Measurements from ENCODE around the gene FLCN. TPM values are rescaled to one million over a fixed set of nuclear protein-coding genes. Genes with fewer than 3 reads are reported as not detected.

FLCN gene
- total and polyA plus RNA-seq, 12 donors = 10.2 to 101 (median 34.3) TPM

DNA sequence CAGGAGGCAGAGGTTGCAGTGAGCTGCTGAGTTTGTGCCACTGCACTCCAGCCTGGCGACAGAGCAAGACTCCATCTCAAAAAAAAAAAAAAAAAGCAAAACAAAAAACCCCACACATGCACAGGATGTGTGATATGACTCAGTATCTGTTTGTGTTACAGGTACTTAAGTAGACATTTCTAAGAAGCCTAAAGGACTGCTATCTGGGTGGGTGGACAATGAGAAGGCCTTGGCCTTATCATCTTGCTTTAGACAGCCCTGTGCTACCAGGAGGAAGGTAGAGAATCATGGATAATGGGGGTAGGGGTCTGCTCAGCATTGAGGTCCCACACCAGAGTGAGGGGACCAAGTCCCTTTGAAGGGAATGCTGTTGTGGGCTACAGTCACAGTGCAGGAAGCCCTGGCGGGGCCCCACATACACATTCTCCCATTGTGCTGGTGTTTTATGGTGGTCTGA, 57.6 kb downstream of the FLCN start:
- H3K4me3 ChIP-seq = no peak overlapping the region
- DNase-seq = no peak
- no peaks in the 10 kb centered on the region for H3K27me3 ChIP-seq
- no peaks in the 10 kb centered on the region for H3K9me3 ChIP-seq (replicated peaks in 1 of 3)
- intact Hi-C loops (cut with DNase I) = no loop called here
- TF ChIP-seq, protein P1, sequence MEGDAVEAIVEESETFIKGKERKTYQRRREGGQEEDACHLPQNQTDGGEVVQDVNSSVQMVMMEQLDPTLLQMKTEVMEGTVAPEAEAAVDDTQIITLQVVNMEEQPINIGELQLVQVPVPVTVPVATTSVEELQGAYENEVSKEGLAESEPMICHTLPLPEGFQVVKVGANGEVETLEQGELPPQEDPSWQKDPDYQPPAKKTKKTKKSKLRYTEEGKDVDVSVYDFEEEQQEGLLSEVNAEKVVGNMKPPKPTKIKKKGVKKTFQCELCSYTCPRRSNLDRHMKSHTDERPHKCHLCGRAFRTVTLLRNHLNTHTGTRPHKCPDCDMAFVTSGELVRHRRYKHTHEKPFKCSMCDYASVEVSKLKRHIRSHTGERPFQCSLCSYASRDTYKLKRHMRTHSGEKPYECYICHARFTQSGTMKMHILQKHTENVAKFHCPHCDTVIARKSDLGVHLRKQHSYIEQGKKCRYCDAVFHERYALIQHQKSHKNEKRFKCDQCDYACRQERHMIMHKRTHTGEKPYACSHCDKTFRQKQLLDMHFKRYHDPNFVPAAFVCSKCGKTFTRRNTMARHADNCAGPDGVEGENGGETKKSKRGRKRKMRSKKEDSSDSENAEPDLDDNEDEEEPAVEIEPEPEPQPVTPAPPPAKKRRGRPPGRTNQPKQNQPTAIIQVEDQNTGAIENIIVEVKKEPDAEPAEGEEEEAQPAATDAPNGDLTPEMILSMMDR (IDR thresholded peaks at IDR 0.05) = no peak
- no peak overlapping the region for H3K27ac ChIP-seq
- no peaks in the 10 kb centered on the region for H3K4me1 ChIP-seq (replicated peaks in 1 of 2)
- peaks cover 0 to 92% of the 10 kb centered on the region in 2 donors for H3K36me3 ChIP-seq (replicated peaks in 1 of 2)
- 92 to 97% (median 93%) methylated on average over 2 of the region's 2 CpGs for WGBS, 4 donors

DNA sequence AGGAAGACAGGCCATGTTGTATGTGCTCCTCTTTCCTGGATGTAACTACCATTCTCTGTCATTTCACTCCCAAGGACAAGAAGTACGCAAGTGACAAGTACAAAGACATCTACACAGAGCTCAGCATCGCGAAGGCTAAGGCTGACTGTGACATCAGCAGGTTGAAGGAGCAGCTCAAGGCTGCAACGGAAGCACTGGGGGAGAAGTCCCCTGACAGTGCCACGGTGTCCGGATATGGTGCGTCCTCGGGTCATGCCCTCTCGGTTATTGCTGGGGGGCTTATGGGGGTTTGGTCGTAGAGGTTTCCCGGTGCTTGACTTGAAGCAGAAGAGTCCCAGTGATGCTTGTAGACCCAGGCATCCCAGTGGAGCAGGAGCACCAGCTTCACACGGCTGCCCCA, 59.8 kb downstream of the FLCN start:
- 82 to 94% (median 85%) methylated on average over 11 to 12 of the region's 12 CpGs for WGBS, 4 donors
- H3K4me3 ChIP-seq = no peak overlapping the region
- no peaks in the 10 kb centered on the region for H3K27me3 ChIP-seq
- H3K4me1 ChIP-seq (replicated peaks in 1 of 2) = no peaks in the 10 kb centered on the region
- TF ChIP-seq POLR2A (IDR thresholded peaks at IDR 0.05) = no peak
- TF ChIP-seq, protein P1 (IDR thresholded peaks at IDR 0.05) = no peak
- H3K36me3 ChIP-seq (replicated peaks in 1 of 2) = peaks cover 0 to 95% of the 10 kb centered on the region in 2 donors
- intact Hi-C loops (cut with DNase I) = no loop called here
- no peak for DNase-seq
- H3K27ac ChIP-seq = no peak overlapping the region
- no peaks in the 10 kb centered on the region for H3K9me3 ChIP-seq (replicated peaks in 1 of 3)

DNA sequence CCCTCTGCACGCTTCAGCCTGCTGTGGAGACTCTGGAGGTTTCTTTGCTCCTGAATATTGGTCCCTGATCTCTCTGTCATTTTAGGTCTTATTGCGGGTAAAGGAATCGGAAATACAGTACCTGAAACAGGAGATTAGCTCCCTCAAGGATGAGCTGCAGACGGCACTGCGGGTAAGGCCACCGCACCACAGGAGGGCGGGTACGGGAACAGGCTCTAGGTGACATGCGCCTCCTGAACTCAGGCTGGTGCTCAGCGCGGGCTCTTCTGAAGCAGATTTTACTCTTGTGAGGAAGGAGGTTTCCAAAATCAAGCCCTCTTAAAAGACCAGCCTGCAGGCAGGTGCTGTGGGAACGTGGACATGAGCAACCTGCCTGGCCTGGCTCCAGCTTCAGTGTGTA, 60.6 kb downstream of the FLCN start:
- Histone ChIP-seq H3K27me3 (no peaks in the 10 kb centered on the region), H3K27ac (no peak overlapping the region), H3K9me3 (replicated peaks in 1 of 3) (no peaks in the 10 kb centered on the region), H3K36me3 (replicated peaks in 1 of 2) (peaks cover 0 to 97% of the 10 kb centered on the region in 2 donors), H3K4me1 (replicated peaks in 1 of 2) (no peaks in the 10 kb centered on the region), H3K4me3 (no peak overlapping the region)
- DNase-seq = no peak
- WGBS, 4 donors = 92 to 96% (median 95%) methylated on average over 9 to 12 of the region's 12 CpGs
- TF ChIP-seq, protein P1 (IDR thresholded peaks at IDR 0.05) = no peak
- TF ChIP-seq POLR2A (IDR thresholded peaks at IDR 0.05) = no peak
- intact Hi-C loops (cut with DNase I) = no loop called here

DNA sequence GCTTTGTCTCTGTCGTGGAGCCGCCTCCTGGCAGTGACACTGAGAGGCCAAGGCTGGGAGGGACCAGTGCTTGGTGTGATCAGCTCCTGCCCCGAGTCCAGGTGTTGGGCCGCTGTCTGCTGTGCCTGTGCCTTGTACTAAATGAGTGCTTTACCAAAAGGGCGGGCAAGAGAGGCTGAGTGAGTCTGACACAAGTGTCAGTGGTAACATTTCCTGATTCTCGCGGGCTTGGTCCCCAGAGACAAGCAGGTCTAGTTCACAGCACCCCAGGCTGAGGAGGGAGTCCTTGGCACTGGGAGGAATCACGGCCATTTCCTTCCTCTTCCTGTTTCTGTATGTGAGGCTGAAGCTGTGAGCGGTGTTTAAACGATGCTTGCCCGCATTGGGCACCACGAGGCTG, 61.1 kb downstream of the FLCN start:
- Histone ChIP-seq H3K27ac (peak overlapping the region in 1 of 5 donors; percentile 0), H3K9me3 (replicated peaks in 1 of 3) (no peaks in the 10 kb centered on the region), H3K36me3 (replicated peaks in 1 of 2) (peaks cover 0 to 96% of the 10 kb centered on the region in 2 donors), H3K27me3 (no peaks in the 10 kb centered on the region), H3K4me1 (replicated peaks in 1 of 2) (no peaks in the 10 kb centered on the region), H3K4me3 (no peak overlapping the region)
- 82 to 85% (median 84%) methylated on average over 10 to 12 of the region's 12 CpGs for WGBS, 4 donors
- TF ChIP-seq, protein P1 (IDR thresholded peaks at IDR 0.05) = no peak
- no peak for TF ChIP-seq POLR2A (IDR thresholded peaks at IDR 0.05)
- intact Hi-C loops (cut with DNase I) = no loop called here
- no peak for DNase-seq

All from adrenal gland (tissue), 12 donors.